GM19452 (cell line): ENCODE measurements around the gene SDK2.
"Not testable (repeated sequence)": the region's sequence is repeated elsewhere in the genome, so short reads cannot be mapped to it uniquely, and the experiment has no call there.

Experiments used
- ATAC-seq: cut with Tn5 transposase; IDR thresholded peaks from one replicate; pipeline ENCODE4 v1.9.1; 2021; ENCODE audit not compliant: unreplicated experiment

Gene SDK2

DNA sequence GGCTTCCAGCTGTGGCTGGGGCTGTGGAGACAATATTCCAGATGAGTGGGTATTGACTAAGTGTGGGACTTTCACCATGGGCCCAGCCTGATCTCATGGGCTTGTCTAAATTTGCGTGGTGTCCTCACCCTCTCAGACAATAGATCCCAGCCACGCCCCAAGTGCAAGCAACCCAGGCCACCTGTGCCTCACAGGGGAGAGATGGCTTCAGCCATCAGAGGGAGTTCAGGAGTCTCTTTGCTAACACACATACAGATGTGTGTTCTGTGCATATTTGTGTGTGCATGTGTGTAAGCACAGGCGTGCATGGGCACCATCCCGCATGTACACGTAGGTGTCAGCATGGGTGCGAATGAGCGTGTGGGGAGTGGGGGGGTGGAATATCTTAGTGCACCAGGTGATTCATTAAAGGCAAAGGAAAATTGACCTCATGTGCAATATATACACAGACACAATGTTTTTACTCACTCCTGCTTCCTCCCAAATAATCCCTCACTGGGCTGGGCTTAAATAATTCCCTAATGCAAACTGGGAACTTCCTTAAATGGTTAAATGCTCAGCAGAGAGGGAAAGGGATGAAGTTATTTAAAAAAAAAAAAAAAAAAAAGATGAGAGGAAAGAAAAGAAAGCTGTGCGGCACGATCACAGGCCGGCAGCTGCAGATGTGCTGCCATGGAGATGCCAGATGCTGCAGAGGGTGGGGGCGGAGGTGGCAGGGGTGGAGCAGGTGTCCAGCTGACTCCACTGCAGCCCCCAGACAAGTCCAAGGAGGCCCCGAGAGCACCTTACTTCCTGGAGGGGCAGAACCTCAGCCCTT is 308.4 kb downstream of the SDK2 start:
- ATAC-seq, result no peak

DNA sequence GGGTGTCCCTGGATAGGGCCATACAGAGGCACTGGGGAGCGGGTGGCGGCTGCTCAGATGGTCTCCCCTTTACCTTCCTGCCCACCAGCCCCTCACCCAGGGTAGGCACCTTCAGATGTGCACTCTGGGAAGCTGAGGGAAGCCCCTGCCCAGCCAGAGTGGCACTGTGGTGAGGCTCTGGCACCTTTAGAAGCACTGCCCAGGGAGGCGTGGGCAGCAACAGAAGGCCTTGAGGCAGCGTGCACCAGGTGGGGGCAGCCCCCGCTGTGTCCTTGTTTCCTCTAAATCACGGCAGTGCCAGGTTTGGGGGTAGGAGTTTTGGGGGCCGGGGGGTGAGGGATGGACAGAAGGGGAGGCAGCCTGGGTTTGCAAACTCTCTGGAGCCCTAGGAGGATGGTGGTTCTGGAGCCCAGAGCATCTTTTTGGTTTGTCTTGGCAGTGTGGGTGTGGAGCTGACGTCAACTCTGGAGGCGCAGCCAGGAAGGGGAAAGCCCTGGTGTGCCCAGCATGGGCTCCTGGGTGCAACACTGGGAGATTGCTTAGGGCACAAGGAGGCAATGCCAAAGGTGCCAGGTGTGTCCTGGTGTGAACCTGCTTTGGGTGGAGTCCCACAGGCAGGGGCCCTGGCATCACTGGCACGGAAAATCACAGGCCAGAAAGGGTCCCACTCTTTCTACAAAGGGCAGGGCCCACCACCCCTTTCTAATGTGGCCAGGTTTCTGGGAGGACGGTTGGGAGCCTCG is 309.3 kb downstream of the SDK2 start:
- no peak for ATAC-seq

DNA sequence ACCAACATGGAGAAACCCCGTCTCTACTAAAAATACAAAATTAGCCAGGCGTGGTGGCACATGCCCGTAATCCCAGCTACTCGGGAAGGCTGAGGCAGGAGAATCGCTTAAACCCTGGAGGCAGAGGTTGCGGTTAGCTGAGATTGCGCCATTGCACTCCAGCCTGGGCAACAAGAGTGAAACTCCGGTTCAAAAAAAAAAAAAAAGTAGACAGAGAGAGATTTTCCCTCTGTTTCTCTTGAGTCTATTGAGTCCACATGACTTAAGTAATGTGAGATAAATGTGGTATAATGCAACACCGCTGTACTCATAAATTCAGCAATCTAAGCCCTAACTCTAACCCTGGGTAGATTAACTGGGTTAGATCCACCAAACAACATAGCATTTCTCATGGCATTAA is 310.8 kb downstream of the SDK2 start:
- not testable (repeated sequence) for ATAC-seq

DNA sequence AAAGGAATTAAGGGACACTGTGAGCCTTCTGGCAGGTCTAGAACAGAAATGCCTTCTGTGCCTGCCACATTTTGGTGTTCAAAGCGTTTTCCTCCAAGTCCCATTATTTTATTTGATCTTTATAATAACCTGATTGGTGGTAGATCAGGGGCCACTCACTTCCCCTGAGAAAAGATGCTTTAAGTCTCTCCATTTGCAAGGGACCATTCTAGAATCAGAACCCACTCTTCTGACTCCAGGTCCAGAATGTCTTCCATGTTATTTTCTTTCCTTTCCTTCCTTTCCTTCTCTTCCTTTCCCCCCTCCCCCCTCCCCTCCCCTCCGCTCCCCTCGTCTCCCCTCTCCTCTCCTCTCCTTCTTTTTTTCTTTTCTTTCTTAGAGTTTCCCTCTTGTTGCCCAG is 313.2 kb downstream of the SDK2 start:
- no peak for ATAC-seq

DNA sequence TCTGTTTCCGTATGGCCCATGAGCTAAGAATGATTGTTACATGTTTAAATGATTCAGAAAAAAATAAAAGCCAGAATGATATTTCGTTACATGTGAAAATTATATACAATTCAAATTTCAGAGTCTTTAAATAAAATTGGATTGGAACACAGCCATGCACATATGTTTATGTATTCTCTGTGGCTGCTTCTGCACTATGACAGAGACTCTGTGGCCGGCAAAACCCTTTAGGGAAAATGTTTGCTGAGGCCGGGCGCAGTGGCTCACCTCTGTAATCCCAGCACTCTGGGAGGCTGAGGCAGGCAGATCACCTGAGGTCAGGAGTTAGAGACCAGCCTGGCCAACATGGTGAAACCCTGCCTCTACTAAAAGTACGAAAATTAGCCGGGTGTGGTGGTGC is 316.6 kb downstream of the SDK2 start:
- no peak for ATAC-seq

DNA sequence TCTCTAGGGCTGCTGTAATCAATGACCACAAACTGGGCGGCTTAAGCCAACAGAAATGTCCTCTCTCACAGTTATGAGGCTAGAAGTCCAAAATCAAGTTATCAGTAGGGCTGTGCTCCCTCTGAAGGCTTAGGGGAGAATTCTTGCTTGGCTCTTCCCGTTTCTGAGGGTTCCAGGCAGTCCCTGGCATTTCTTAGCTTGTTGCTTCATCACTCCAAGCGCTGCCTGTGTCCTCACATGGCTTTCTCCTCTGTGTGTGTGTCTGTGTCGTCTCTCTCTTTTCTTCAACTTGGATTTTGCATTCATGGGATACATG is 318.8 kb downstream of the SDK2 start:
- no peak for ATAC-seq

DNA sequence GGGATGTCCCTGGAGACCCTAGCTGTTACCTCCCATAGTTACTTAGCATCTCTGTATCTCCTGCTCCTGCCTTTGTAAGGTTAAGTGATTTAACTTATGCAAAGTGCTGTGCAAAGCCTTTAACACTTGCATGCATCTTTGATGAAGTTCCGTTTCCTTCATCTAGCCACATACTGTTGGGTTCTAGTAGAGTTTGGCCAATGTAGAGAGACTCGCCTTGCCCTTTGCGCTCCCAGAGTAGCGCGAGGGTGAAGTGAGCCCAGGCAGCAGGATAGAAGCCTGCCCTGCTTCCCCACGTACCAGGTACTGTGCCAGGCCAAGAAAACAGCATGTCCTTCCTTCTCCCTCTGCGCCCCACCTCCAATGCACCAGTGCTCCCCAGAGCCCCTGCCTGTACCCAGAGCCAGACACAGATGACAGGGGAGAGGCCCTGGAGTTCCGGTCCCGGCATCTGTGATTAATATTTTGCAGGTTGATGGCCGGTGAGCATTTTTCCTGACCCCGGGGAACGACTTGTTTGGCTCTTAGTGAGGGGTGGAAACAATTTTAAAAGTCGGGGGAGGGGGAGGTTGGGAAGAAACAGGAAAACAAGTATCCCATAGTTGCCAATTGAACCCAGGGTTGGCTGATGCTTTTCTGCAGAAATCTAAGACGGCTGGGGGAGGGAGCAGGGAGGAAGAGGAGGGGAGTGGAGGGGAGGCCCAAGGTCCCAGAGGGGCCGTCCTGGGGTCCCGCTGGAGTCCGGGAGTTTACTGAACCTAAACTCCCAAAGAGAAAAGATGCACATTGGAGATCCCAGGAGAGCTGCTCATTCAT is 319.3 kb downstream of the SDK2 start:
- no peak for ATAC-seq

DNA sequence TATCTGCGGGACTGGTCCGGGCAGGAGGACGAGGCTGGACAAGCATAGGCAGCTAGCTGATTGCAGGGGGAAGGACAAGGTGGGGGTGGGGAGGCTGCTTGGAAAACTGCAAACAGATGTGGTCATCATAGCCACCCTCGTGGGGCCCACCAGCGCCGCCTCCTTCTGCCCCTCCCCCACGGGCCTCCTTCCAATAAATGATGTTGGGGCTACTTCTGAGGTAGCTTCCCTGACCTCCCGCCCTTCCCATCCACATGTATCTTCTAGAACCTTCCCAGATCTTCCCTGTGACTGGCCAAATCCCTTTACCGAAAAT is 320.1 kb downstream of the SDK2 start:
- no peak for ATAC-seq

DNA sequence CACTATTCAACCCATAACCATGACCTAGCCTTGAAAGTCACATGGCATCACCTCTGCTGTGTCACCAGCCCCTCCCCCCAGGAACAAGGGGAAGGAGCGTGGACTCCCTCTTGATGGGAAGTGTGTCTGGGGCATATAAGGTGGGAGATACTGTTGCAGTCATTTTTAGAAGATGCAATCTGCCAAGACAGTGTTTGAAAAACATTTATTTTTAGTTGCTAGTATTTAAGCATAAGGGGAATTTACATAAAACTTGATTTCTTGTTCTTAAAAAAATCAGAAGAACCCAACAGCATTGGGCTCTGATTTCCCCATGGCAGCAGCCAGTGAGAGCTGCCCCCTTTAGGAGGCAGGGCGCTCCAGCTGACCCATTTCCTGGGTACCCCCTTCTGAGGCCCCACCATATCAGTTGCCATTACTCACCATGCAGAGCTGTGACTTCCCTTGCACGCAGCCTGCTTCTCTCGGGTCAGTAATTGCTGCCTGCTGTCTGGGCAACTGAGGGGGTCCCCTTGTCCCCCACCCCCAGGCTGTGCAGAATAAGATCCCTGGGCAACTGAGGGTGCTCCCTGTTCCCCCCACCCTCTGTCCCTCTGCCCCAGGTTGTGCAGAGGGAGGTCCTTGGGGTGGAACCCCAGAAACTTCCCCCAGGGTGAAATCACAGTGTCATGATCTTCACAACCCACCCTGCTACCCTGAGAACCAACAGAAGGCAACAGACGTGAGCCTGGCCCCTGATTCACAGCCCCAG is 320.7 kb downstream of the SDK2 start:
- ATAC-seq, result no peak

DNA sequence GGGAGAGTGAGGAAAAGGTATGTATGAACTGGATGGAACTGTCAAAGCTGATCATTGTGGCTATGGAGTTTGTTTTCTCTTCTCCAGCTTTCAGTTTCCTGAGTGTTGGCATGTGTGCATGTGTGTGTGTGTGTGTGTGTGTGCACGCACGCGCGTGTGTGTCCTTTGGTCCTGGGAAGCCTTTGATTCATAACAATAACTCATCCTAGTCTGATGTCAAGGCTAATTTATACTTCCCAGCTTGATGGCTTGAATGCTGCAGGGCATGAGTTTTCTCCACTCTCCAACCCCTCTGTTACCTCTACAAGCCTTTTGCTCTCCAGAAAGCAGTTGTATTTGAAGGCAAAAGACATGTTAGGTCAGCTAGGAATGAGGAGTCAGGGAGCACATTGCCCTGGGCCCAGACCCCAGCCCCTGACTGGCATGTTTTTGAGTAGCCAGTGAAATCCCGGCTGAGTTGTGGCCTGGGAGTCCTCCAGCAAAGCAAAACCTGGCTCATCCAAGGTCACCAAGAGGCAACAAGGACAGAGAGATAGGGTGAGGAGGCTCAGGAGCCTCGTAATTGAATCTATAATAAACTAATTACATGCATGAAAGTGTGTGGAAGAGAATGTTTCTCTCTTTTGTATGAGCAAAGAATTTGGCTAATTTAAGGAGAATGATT is 323.5 kb downstream of the SDK2 start:
- ATAC-seq, result no peak

DNA sequence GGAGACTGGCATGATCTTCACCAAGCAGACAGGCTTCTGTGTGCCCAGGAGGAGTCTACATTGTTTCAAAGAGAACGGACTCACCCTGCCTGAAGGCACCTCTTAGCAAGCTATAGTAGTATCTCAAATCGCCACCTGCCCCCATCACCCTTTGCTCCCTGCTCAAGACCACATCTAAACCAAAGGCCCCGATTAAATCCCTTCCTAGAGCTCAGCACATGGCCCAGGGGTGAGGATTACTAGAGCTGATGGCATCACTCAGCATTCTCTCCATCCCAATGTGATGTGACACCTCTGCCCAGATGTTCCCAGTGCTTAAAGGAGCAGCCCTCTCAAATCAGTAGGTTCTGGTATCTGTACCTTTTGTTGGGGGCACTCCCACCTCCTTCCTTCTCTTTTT is 324.5 kb downstream of the SDK2 start:
- no peak for ATAC-seq

DNA sequence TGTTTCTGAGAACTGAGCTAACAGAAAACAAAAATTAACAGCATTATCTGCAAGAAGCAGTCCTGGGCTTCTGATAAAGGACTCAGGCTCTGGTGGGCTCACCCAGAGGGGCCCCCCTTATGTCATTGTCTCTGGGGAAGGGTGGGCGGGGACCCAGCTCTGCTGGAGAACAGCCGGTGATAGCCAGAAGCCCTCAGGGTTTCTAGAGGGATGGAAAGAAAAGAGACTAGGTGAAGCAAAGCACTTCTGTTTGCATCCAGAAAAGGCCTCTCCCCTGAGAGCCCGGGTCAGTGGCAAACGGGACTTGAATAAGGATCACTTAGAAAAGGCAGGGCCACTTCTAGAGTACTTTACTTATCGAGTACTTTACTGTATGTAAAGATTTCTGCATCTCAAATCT is 325.4 kb downstream of the SDK2 start:
- no peak for ATAC-seq

DNA sequence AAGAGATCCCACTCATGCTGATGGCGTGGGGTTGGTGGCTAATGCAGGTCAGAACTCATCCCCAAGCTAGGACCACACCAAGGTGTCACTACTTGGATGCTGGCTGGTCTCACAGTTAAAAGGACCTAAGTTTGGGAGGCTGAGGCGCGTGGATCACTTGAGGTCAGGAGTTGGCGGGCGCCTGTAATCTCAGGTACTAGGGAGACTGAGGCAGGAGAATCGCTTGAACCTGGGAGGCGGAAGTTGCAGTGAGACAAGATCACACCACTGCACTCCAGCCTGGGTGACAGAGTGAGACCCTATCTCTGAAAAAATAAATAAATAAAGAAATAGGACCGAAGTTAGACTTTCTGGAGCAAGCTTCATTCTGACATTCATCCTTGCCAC is 325.8 kb downstream of the SDK2 start:
- no peak for ATAC-seq

DNA sequence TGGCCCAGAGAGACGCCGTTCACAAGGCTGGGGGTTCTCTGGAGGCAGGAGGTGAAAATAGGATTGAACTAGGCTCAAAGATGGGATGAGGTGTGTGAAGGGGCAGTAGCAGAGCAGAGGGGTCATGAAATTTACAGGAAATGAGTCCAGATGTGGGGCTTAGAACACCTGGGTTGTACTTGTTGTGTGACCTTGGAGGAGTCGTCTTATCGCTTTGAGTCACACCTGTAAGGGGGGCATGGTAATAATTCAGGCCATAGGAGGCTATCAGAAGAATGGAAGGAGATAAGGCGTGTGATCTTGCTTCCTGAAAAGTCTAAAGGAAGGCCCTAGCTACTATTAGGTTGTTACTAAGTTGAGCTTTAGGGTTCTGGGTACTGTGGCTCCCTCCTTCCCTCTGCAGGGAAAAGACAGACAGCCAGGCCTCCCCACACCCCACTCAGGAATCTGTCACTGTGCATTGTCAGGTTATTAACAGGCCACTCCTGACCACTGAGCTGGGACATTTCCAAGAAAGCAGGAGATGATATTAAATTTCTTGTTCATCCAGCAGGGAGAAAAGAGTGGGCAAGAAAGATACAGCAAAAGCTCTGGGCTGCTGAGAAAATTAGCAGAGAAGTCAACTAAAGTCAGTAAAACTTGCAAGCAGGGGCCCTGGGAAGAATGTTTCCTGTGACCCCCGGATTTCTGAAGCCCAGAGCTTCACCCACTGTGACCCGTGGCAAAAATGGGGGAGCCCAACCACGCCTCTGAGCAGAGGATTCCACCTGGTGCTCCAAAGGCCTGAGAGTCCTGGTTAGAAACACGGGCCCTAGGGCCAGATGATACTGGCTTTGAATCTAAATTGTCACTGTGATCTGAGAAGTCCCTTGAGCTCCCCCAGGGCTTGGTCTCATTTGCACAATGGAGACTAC is 326.5 kb downstream of the SDK2 start:
- no peak for ATAC-seq

DNA sequence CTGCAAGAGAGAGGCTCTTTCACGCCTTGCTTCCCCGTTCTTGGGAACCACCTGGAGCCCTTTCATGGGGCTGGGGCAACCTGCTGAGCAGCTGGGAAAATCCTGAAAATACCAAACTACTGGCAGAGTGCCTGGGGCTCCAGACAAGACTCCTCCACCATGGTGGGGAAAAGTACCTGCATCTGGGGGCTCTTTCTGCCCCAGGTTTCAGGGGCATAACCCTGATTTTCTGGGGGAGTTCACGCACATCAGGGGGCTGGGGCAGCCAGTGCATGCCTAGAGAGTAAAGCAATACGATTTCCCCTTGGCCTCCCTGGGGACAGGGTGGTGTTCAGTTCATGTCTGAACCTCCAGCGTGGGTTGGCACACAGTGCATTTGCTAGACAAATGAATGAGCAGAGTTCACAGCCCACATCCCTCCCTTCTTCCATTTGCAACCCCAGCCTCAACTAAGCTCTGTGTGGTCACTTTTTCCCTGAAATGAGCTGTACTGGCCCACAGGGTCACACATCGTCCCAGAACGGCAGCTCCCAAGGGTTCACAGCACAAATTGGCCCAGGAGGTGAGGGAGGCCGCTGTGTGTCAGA is 327.2 kb downstream of the SDK2 start:
- peak; percentile 58 for ATAC-seq

DNA sequence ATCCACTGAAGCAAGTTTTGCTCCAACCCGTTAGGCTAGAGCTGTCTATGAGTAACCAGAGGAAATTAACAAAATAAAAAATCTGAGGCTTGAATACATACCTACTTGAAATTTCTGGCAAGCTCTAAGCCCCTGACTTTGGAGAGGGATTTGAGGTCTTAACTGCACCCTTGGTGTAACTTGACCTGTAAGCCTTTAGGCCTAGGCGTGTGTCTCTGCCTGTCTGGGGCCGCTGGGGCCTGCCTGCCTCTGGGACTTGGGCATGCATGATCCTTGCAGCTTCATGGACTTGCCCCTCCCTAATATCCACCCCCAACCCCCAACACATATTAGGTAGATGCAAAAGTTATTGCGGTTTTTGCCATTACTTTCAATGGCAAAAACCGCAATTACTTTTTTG is 328.8 kb downstream of the SDK2 start:
- no peak for ATAC-seq

DNA sequence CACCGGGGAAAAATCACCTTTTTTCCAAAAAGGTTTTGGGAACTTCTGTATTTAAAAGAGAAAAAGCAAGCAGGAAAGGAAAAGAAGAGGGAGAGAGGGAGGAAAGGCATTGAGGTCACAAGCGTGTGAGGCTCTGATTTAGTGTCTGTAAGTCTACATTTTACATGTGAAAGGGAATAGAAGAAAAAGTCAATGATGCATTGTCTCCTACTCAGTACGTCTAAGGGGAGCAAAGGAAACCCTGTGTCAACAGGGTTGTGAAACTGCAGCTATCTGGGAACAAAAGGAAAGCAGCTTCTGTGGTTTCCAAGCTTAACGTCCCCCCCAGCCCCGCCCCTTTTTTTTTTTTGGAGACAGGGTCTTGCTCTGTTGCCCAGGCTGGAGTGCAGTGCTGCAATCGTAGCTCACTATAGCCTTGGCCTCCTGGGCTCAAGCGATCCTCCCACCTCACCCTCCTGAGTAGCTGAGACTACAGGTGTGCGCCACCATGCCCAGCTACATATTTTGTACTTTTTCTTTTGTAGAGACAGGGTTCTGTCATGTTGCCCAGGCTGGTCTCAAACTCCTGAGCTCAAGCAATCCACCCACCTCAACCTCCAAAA is 330.6 kb downstream of the SDK2 start:
- ATAC-seq, result no peak

DNA sequence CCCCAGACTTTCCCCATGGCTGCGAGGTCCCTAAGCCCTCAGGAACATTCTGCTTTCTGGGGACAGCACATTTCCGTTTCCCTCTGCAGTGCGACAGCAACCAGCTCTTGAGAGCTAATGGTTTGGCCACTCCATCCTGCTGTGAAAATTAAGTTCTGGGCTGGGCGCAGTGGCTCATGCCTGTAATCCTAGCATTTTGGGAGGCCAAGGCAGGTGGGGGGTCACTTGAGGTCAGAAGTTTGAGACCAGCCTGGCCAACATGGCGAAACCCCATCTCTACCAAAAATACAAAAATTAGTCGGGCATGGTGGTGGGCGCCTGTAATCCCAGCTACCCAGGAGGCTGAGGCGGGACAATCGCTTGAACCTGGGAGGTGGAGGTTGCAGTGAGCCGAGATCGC is 331.4 kb downstream of the SDK2 start:
- not testable (repeated sequence) for ATAC-seq
